ENCODE results near the gene PFAS. TPM values are rescaled to one million over a fixed set of nuclear protein-coding genes. Genes with fewer than 3 reads are reported as not detected.

Gene PFAS
- total and polyA plus RNA-seq, 2 of the 8 experiments (the other 6 are each of a cell fraction or from before 2014, with no cell fraction given): 88.4 to 248 TPM

DNA sequence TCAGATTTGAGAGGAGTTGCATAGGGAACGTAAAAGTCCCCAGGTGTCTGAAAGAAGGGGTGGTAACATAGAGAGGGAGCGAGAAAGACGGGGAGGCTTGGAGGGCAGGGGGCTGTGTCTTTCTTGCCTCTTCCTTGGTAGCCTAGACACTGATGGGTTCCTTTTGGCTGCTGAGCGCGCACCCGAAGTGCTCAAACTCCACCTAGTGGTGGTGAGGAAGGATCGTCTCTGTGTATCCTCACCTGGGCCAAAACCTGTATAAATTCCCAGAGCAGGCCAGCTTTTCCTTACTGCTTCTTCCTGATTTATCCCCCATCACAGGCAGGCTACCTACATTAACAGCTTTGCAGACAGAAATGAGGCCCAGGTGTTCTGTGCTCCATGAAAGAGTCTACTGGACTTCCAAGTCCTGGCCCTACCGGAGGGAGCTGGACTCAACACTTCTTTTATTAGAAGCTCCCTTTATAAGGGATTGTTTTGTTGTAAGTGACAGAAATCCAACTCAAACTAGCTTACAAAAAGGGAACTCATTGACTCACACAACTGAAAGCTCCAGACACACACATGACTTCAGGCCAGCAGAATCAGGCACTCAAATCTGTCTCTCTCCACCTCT, 51.6 kb downstream of the PFAS start (continued):
- TF ChIP-seq SIN3A (conservative IDR thresholded peaks at IDR 0.05 in 1 of 2, IDR thresholded peaks at IDR 0.05 in 1 of 2; ENCODE audit: low read depth in 1 of 2, low read length in 2 of 2): no peak
- TF ChIP-seq, protein P1, sequence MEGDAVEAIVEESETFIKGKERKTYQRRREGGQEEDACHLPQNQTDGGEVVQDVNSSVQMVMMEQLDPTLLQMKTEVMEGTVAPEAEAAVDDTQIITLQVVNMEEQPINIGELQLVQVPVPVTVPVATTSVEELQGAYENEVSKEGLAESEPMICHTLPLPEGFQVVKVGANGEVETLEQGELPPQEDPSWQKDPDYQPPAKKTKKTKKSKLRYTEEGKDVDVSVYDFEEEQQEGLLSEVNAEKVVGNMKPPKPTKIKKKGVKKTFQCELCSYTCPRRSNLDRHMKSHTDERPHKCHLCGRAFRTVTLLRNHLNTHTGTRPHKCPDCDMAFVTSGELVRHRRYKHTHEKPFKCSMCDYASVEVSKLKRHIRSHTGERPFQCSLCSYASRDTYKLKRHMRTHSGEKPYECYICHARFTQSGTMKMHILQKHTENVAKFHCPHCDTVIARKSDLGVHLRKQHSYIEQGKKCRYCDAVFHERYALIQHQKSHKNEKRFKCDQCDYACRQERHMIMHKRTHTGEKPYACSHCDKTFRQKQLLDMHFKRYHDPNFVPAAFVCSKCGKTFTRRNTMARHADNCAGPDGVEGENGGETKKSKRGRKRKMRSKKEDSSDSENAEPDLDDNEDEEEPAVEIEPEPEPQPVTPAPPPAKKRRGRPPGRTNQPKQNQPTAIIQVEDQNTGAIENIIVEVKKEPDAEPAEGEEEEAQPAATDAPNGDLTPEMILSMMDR (IDR thresholded peaks at IDR 0.05; ENCODE audit: control extremely low read depth in 1 of 3, insufficient read depth in 1 of 3, low read depth in 1 of 3, low read length in 3 of 3): peak; percentile 83 to 95 (median 89)
